Neural cell (in vitro differentiated cells): ENCODE measurements around the gene PIEZO1. TPM values are rescaled to one million over a fixed set of nuclear protein-coding genes. Genes with fewer than 3 reads are reported as not detected.

Experiments used
- H2AFZ ChIP-seq: fragments of 200-600, 300-800 bp; sonication (generic), shearing (Covaris generic); 2 replicates; pipeline ENCODE4 v1.6.0; 2014; ENCODE audit warnings: low read depth, mild to moderate bottlenecking, antibody characterized with exemption, low read length, moderate library complexity
- H3F3A ChIP-seq: fragments of 200-600 bp; shearing (Covaris generic); 2 replicates; pipeline ENCODE4 v1.6.1; 2016; ENCODE audit warnings: mild to moderate bottlenecking, moderate library complexity, mixed read lengths, antibody characterized with exemption, low read length; ENCODE audit not compliant: insufficient read depth, poor library complexity, severe bottlenecking
- H3K27ac ChIP-seq: fragments of 200-600, 300-800 bp; sonication (generic), shearing (Covaris generic); 2 replicates; pipeline ENCODE4 v1.5.1; 2014; ENCODE audit warnings: mild to moderate bottlenecking, low read length, moderate library complexity
- H3K27me3 ChIP-seq: fragments of 300-800, 200-600 bp; sonication (generic), shearing (Covaris generic); 2 replicates; pipeline ENCODE4 v1.6.0; 2014; ENCODE audit warnings: mild to moderate bottlenecking, low read depth, low read length, moderate library complexity; ENCODE audit not compliant: insufficient read depth
- H3K36me3 ChIP-seq: fragments of 300-800, 200-600 bp; sonication (generic), shearing (Covaris generic); 2 replicates; pipeline ENCODE4 v1.5.1; 2014; ENCODE audit warnings: mild to moderate bottlenecking, antibody characterized with exemption, low read length, moderate library complexity; ENCODE audit not compliant: insufficient read depth
- H3K4me2 ChIP-seq: fragments of 300-800, 200-600 bp; sonication (generic), shearing (Covaris generic); 2 replicates; pipeline ENCODE4 v1.6.0; 2014; ENCODE audit warnings: mild to moderate bottlenecking, low read length
- H3K4me3 ChIP-seq: fragments of 300-800, 200-600 bp; sonication (generic), shearing (Covaris generic); 2 replicates; pipeline ENCODE4 v1.5.1; 2014; ENCODE audit warnings: mild to moderate bottlenecking, low read length, moderate library complexity
- H3K79me2 ChIP-seq: fragments of 200-600 bp; shearing (Covaris generic); replicated peaks from 2 replicates; pipeline ENCODE4 v1.6.0; 2014; ENCODE audit warnings: mild to moderate bottlenecking, low read length, moderate library complexity; ENCODE audit not compliant: insufficient read depth
- H3K9ac ChIP-seq: fragments of 300-800, 200-600 bp; sonication (generic), shearing (Covaris generic); 2 replicates; pipeline ENCODE4 v1.6.1; 2016; ENCODE audit warnings: mild to moderate bottlenecking, low read length, mixed read lengths
- H3K9me2 ChIP-seq: fragments of 200-600 bp; shearing (Covaris generic); 2 replicates; pipeline ENCODE4 v1.6.1; 2016; ENCODE audit warnings: mild to moderate bottlenecking, low read length, mixed read lengths; ENCODE audit not compliant: insufficient read depth
- H3K9me3 ChIP-seq: fragments of 200-600, 300-800 bp; sonication (generic), shearing (Covaris generic); 2 replicates; pipeline ENCODE4 v1.6.1; 2016; ENCODE audit warnings: mild to moderate bottlenecking, mixed run types, low read length, moderate library complexity, mixed read lengths
- H4K20me1 ChIP-seq: fragments of 200-600 bp; shearing (Covaris generic); 2 replicates; pipeline ENCODE4 v1.6.1; 2016; ENCODE audit warnings: mild to moderate bottlenecking, mixed run types; ENCODE audit not compliant: insufficient read depth
- EZH2 ChIP-seq: fragments of 200-600, 300-800 bp; shearing (Covaris generic), sonication (generic); IDR thresholded peaks from 2 replicates; pipeline ENCODE4 v1.6.1; 2014; ENCODE audit warnings: antibody characterized with exemption, low read length, borderline replicate concordance, mild to moderate bottlenecking; ENCODE audit not compliant: insufficient read depth, poor library complexity, severe bottlenecking
- MXI1 ChIP-seq: fragments of 450-650 bp; conservative IDR thresholded peaks from 2 replicates; pipeline ENCODE4 v1.6.1; 2014; ENCODE audit warnings: antibody characterized with exemption, mild to moderate bottlenecking; ENCODE audit not compliant: poor library complexity, severe bottlenecking
- RAD21 ChIP-seq: fragments of 450-650 bp; conservative IDR thresholded peaks from 2 replicates; pipeline ENCODE4 v1.6.1; 2014; ENCODE audit warnings: antibody characterized with exemption, mild to moderate bottlenecking, moderate library complexity
- SMC3 ChIP-seq: fragments of 450-650 bp; conservative IDR thresholded peaks from 2 replicates; pipeline ENCODE4 v1.6.1; 2014; ENCODE audit warnings: antibody characterized with exemption, mild to moderate bottlenecking, moderate library complexity; ENCODE audit not compliant: poor library complexity
- TAF1 ChIP-seq: IDR thresholded peaks from 2 replicates; pipeline ENCODE4 v1.6.1; 2012; ENCODE audit warnings: low read depth
- polyA plus RNA-seq: library from polyadenylated mRNA; depleted of rRNA; stranded (reverse); fragments of >200 nt; gene quantifications from 2 replicates; pipeline ENCODE4 v1.2.3, GENCODE V29; 2014
- TF ChIP-seq, protein P1 (sequence below): fragments of 450-650 bp; IDR thresholded peaks from 2 replicates; pipeline ENCODE4 v1.5.1; 2014; ENCODE audit warnings: antibody characterized with exemption, mild to moderate bottlenecking, moderate library complexity; ENCODE audit not compliant: poor library complexity, severe bottlenecking

Gene PIEZO1
- polyA plus RNA-seq, 1 donor from 2014 or later, result not detected

DNA sequence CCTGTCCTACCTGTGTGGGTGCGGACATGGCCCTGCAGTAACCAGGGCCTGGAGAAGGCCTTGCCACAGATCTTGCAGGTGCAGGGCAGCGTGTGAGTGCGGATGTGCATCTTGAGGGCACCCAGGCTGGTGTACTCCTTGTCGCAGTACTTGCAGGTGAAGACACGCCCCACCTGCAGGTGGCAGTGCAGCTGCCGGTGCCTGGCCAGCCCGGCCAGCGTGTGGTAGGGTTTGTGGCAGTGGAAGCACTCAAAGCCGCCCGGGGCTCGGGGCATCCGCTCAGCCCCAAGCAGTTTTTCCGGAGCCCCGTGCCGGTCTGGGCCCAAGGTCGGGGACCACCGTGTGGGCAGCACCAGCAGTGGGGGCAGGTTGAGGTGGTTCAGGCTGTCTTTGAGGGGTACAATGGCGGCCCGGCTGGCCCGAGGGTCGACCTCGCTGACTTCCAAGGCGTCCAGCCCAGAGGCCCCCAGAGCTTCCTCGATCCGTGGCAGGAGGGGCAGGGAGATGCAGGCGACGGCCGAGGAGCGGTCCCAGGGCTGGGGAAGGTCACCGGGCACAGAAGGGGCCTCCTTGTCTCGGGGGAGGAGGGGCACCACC, 103.8 kb downstream of the PIEZO1 start:
- H3K9me3 ChIP-seq, result no peaks in the 10 kb centered on the region
- no peaks in the 10 kb centered on the region for H3K36me3 ChIP-seq
- H3K79me2 ChIP-seq, result no peaks in the 10 kb centered on the region
- no peak overlapping the region for H3K27ac ChIP-seq
- TF ChIP-seq, protein P1, sequence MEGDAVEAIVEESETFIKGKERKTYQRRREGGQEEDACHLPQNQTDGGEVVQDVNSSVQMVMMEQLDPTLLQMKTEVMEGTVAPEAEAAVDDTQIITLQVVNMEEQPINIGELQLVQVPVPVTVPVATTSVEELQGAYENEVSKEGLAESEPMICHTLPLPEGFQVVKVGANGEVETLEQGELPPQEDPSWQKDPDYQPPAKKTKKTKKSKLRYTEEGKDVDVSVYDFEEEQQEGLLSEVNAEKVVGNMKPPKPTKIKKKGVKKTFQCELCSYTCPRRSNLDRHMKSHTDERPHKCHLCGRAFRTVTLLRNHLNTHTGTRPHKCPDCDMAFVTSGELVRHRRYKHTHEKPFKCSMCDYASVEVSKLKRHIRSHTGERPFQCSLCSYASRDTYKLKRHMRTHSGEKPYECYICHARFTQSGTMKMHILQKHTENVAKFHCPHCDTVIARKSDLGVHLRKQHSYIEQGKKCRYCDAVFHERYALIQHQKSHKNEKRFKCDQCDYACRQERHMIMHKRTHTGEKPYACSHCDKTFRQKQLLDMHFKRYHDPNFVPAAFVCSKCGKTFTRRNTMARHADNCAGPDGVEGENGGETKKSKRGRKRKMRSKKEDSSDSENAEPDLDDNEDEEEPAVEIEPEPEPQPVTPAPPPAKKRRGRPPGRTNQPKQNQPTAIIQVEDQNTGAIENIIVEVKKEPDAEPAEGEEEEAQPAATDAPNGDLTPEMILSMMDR, result peak; percentile 19
- TF ChIP-seq MXI1, result no peak
- no peak for TF ChIP-seq TAF1
- H3K9me2 ChIP-seq, result no peaks in the 10 kb centered on the region
- H3F3A ChIP-seq, result no peaks in the 10 kb centered on the region
- H3K4me3 ChIP-seq, result no peak overlapping the region
- H3K27me3 ChIP-seq, result peaks cover 20% of the 10 kb centered on the region
- no peak overlapping the region for H3K4me2 ChIP-seq
- no peak overlapping the region for H3K9ac ChIP-seq
- H2AFZ ChIP-seq, result no peak overlapping the region
- no peaks in the 10 kb centered on the region for H4K20me1 ChIP-seq

DNA sequence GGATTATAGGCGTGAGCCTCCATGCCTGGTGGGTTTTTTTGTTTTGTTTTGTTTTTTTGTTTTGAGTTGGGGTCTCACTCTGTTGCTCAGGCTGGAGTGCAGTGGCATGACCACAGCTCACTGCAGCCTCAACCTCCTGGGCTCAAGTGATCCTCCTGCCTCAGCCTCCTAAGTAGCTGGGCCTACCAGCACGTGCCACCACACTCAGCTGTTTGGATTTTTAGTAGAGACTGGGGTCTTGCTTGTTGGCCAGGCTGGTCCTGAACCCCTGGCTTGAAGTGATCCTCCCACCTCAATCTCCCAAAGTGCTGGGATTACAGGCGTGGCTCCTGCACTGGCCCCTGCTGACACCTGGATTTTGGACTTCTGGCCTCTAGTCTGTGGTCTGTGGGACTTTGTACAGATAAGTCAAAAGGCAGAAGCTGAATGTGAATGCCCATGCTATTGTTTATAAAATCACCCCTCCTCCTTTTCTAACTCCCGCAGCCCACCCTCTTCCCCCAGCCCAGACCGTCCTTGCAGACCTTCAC, 104.4 kb downstream of the PIEZO1 start:
- peaks cover 15% of the 10 kb centered on the region for H3K27me3 ChIP-seq

DNA sequence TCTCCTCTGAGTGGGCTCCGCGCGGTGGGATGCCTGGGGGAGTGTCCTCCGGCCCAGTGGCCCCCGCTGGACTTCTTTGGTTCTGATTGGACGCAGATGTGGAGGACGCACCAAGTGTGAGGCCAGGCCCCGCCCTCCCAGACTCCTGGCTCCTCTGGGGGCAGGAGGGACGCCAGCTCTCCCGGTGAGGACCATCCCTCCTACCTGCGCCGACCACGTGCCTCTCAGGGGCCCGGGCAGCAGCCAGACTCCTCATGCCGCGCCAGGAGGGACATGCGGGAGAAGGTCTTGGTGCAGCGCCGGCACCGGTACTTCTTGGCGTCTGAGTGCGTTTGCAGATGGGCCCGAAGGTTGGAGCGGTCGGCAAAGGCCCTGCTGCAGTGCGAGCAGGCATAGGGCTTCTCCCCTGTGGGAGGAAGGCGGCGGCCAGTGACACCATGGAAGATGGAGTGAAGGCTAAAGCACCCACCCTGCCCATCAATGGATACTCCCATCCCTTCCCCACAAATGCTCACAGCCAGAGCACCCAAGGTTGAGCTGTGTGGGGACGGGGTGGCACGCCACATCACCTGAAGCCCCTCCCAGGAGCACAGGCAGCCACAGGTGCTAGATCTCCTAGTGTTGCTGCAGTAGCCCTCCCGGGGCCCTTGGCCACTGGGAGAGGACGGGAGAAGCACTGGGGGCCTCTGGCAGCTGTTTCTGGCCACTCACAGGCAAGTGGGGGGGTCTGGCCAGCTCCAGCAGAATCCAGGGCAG, 106.6 kb downstream of the PIEZO1 start:
- Histone ChIP-seq H3K4me3 (no peak overlapping the region), H3K9me3 (no peaks in the 10 kb centered on the region), H3K27ac (no peak overlapping the region), H3K4me2 (no peak overlapping the region), H3K9me2 (no peaks in the 10 kb centered on the region), H4K20me1 (no peaks in the 10 kb centered on the region), H3F3A (no peaks in the 10 kb centered on the region), H3K36me3 (no peaks in the 10 kb centered on the region), H2AFZ (no peak overlapping the region), H3K9ac (no peak overlapping the region), H3K27me3 (no peaks in the 10 kb centered on the region), H3K79me2 (no peaks in the 10 kb centered on the region)
- TF ChIP-seq EZH2, result no peak
- no peak for TF ChIP-seq SMC3
- TF ChIP-seq RAD21, result no peak
- TF ChIP-seq MXI1, result no peak
- no peak for TF ChIP-seq TAF1

More for the DNA sequence above, 104.4 kb downstream of the PIEZO1 start:
- H3K27ac ChIP-seq, result no peak overlapping the region
- H4K20me1 ChIP-seq, result no peaks in the 10 kb centered on the region
- H2AFZ ChIP-seq, result no peak overlapping the region
- H3K4me2 ChIP-seq, result no peak overlapping the region
- no peaks in the 10 kb centered on the region for H3K9me3 ChIP-seq
- H3K4me3 ChIP-seq, result no peak overlapping the region
- no peak for TF ChIP-seq EZH2
- TF ChIP-seq, protein P1, result no peak
- H3F3A ChIP-seq, result no peaks in the 10 kb centered on the region
- H3K79me2 ChIP-seq, result no peaks in the 10 kb centered on the region
- no peak overlapping the region for H3K9ac ChIP-seq
- H3K36me3 ChIP-seq, result no peaks in the 10 kb centered on the region
- H3K9me2 ChIP-seq, result no peaks in the 10 kb centered on the region
